DOHH2 (cell line): ENCODE data around the gene AUTS2.

ENCODE experiments used
- EZH2phosphoT487 ChIP-seq: fragments of 200-600 bp; sonication (generic); IDR thresholded peaks from 2 replicates; pipeline ENCODE4 v1.6.1; 2017; ENCODE audit warnings: borderline replicate concordance, mild to moderate bottlenecking, antibody characterized with exemption, low read length, moderate library complexity, mixed read lengths
- TF ChIP-seq, protein P1 (sequence below): fragments of 200-600 bp; sonication (generic); IDR thresholded peaks from one replicate; pipeline ENCODE4 v1.5.1; 2014; ENCODE audit warnings: antibody characterized with exemption, mild to moderate bottlenecking, low read depth, low read length; ENCODE audit not compliant: poor library complexity, severe bottlenecking

DNA sequence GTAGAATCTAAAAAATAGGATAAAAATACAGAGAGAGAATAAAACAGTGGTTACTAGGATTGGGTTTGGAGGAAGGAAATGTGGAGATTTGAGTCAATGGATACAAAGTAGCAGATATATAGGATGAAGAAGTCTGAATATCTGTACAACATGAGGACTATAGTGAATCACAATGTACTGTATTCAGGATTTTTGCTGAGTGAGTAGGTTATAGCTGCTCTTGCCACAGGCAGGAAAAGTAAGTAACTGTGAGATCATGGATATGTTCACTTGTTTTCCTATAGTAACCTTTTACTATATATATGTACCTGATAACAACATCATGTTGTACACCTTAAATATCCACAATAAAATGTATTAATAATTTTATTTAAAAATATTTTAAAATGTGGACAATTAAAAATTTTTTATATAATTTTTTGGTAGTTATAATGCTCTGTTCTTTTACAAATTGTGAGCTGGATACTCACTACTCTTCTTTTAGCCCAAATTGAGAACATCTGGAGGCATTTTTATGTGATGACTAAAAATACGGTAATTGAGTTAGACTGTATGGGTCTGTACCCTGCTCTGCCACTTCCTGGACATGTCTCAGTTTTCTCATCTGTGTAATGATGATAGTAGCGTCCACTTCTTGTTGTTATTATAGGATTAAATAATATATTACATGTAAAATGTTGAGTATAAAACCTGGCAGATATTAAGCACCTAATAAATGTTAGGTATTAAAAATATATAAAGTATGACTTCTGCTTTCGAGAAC is 439.1 kb downstream of the AUTS2 start:
- TF ChIP-seq, protein P1, sequence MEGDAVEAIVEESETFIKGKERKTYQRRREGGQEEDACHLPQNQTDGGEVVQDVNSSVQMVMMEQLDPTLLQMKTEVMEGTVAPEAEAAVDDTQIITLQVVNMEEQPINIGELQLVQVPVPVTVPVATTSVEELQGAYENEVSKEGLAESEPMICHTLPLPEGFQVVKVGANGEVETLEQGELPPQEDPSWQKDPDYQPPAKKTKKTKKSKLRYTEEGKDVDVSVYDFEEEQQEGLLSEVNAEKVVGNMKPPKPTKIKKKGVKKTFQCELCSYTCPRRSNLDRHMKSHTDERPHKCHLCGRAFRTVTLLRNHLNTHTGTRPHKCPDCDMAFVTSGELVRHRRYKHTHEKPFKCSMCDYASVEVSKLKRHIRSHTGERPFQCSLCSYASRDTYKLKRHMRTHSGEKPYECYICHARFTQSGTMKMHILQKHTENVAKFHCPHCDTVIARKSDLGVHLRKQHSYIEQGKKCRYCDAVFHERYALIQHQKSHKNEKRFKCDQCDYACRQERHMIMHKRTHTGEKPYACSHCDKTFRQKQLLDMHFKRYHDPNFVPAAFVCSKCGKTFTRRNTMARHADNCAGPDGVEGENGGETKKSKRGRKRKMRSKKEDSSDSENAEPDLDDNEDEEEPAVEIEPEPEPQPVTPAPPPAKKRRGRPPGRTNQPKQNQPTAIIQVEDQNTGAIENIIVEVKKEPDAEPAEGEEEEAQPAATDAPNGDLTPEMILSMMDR: no peak
- TF ChIP-seq EZH2phosphoT487: no peak
